Right renal cortex interstitium (tissue), 3 donors: ENCODE data around the gene PSMB7. TPM values are rescaled to one million over a fixed set of nuclear protein-coding genes. Genes with fewer than 3 reads are reported as not detected.

Source experiments
- DNase-seq, 3 donors: peaks; one replicate each; pipeline ENCODE4 v3.0.0-alpha.2; 2013; ENCODE audit warnings: low read depth in 3 of 3, low spot score in 2 of 3
- polyA plus RNA-seq, 3 donors: library from polyadenylated mRNA; unstranded; fragments of 120-200 nt; gene quantifications; one replicate each; pipeline ENCODE4 v1.2.1, GENCODE V29; 2013; ENCODE audit not compliant: insufficient read length in 3 of 3

PSMB7 gene
- polyA plus RNA-seq, 3 donors, result 233 to 239 (median 236) TPM

GRCh38 chr9:124385623-124386022 lies 29.6 kb downstream of the PSMB7 start:
- no peak for DNase-seq

GRCh38 chr9:124384846-124385245 lies 30.4 kb downstream of the PSMB7 start:
- no peak for DNase-seq

GRCh38 chr9:124384210-124384609 lies 31.0 kb downstream of the PSMB7 start:
- DNase-seq, result no peak

DNA sequence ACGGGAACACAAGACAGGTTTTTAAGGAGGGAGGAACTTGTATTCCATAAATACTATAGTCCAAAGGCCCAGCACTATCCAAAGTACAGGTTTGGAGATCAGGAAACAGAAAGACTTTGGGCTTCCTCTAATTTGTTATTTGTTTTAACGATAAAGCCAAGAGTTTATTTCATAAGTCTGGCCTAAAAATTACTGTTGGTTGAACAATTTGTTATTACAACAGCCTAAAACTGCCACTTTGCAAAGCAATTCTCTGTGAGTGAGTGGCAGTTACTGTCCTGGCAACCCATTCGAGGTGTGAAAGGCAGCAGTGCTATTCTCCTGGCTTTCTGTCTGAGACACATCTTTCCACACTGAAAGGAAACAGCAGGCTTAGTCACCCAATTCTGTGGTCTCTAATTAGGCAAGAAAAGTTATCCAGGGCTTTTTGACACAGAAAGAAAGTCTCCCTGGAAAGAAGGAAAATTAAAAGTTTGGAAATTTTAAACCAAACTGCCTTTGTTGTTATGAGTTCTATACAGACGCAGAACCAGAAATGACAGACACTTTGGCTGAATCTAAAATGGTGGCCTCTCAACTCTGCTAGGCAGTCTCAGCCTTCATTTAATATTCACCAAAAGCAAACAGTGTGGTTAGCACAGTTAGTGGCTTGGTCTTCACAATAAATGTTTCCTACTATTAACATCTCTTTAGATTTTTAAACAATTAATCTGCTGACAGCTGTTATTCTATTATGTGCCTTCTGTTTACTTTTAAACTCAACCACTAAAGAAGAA lies 33.9 kb downstream of the PSMB7 start:
- no peak for DNase-seq

GRCh38 chr9:124377551-124378406 lies 37.5 kb downstream of the PSMB7 start:
- no peak for DNase-seq

DNA sequence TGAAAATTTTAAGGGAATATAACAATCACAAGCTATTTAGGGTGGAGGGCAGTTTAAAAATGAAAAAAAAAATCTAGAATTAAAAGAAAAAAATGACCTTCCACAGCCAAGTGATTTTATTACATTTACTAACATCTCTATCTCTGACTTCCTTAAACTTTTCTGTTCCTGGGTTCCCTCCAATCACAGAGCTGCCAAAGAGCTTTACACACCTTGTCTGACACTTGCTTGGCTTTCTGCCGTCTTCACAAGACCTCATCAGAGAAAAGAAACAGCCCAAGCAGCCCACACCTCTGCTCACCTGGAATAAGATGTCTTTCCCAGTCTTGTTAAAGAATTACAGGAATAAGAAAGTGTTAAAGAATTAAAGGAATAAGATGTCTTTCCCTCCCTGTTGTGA lies 38.9 kb downstream of the PSMB7 start:
- no peak for DNase-seq

GRCh38 chr9:124375726-124376125 lies 39.5 kb downstream of the PSMB7 start:
- no peak for DNase-seq

DNA sequence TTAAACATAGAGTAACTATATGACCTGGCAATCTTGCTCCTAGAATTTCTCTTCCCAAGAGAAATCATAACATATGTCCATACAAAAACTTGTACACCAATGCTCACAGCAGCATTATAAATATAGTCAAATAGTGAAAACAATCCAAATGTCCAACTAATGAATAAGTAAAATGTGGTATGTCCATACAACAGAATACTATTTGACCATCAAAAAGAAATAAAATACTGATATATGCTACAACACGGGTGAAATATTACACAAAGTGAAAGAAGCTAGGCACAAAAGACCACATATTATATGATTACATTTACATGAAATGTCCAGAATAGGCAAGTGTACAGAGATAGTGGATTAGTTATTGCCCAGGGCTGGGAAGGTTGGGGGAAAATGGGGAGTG lies 41.4 kb downstream of the PSMB7 start:
- DNase-seq, result no peak

- no peak for DNase-seq
These were observed 41.9 kb downstream of the PSMB7 start for GRCh38 chr9:124373386-124373785.

GRCh38 chr9:124372038-124372437 lies 43.2 kb downstream of the PSMB7 start:
- no peak for DNase-seq

DNA sequence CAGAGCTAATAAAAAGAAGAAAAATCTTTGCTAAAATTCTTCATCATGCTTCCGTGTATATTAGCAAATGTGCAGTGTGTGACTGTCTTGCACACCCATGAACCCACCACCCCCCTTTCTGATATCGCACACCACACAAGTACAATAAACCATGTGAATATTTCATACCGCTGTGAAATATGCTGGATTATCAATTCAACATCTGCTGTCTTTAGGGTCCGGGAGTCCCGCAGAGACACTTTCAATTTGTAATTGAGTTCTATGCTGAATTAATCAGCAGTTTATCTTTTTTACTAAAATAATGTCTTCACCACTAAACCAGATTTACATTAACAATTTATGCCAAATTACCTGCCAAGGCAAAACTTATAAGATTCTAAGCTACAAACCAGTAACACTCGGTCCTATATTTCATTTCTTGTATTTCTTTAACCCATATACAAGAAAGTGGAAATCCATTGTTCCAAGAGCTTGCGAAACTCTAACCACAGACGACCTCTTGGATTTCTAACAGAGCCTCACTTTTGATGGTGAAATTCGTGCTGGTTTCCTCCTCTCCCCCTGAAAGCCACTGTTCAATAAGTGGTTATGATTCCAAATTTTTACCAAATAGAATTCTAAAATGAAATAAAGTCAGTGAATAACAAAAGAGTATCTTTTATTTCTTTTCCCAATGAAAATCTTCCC lies 44.2 kb downstream of the PSMB7 start:
- no peak for DNase-seq

DNA sequence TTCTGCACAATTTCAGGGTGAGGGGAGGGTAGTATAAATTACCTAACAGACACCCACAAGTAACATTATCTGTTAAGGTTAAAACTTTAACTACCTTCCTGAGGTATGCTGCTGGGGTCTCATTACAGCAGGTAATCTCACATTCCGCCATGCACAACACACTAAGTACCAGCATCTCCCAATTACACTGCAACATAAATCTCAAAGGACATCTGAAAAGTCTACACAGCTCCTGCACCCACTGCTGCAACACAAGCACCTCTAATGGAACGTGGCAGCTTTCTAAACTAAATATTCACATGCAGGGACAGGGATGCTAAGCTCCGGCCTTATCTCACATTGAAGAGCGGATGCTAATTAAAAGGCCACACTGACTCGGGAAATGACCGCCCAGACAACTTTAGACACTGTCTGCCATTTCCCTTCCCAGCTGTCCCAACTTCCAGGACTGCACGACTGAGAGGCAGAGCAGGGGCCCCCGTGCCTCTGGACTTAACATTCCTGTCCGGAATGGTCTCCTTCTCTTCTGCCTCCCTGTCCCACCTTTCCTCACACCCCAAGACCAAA lies 45.9 kb downstream of the PSMB7 start:
- no peak for DNase-seq

DNA sequence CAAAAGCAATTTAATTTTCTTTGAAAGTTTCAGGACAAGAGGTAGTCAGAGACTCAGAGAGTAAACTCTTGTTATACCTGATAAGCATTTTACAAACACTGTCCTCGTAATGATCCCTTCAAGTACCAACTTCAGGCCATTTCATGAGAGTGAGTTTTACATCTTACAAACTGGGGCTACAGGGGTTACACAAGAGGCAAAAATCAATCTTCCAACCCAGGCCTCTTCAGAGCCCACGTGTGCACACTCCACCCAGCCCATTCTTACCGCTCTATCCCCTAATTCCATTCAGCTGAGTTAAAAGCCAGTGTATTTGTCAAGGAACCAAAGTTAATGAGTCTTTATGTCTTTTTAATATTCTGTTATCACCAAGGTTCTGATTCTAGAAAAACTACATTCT lies 46.5 kb downstream of the PSMB7 start:
- no peak for DNase-seq

- DNase-seq, result no peak
These were observed 48.6 kb downstream of the PSMB7 start for GRCh38 chr9:124366476-124367220.

DNA sequence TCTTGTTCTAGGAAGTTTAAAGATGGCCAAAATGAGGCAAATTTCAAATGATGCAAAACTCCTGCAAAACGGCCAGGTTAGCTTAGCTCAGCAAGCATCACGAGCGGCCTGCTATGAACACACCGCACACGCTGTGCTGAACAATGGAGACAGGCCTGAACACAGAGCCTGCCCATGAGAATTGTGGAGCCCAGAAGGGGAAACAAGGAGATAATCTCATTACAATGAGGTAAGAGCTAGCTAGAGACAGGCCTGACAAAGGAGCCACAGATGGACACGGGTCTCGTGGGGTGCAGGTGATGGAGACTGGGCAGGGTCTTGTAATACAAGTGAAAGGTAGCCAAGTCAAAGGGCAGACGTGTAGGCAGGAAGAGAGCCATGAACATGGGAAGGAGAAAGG lies 50.2 kb downstream of the PSMB7 start:
- DNase-seq, result no peak

DNA sequence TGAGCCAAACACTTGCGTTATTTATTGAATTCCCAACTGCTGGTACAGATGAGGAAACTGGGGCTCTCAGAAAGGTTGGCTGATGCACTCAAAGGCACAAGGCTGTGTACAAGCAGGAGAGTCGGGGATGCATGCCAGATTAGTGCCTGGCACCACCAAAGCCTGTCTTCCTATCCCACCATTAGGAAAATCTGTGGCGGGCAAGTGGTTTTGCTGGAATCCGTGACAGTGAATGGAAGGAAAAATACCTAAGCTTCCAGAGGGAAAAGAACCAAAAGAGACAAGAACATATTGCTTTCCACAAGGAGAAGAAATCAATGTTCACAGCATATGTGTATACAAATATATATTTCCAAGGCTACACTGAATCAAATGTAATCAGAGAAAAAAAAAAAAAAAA lies 51.1 kb downstream of the PSMB7 start:
- no peak for DNase-seq

DNA sequence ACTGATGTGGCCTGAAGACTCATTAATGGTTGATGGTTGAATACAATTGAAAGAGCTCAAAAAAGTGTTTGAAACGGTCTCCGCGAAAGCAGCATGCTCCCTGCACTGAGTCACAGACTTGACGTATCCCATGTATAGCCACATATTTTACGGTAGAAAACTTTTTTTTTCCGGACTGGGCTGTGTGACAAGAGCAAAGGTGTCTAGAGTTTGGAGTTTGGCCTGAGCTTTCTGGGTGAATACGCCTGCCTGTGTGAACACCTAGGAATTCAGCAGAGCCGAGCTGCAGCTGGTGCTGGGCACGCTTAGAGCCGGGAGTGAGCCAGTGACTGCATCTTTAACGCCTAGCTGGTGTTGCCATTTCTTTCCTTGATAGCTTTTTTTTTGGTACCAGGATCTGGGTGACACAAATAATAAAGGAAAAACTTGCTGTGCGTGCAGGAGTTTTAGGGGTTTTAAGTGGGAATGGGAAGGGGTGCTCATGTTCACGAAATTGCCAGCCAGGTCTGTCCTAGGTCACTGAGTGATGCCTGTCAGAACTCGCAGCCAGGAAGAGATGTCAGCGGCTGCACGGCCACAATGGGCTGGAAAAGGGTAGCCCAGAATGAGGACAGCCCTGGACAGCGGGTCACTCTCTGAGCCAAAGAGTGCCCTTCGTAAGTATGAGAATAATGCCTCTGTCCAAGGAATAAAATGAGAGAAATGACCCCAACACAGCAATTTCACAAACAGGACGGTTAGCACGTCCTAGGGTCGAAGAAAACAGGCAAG lies 51.7 kb downstream of the PSMB7 start:
- no peak for DNase-seq

- DNase-seq, result no peak
These were observed 54.1 kb downstream of the PSMB7 start for GRCh38 chr9:124361128-124361527.

GRCh38 chr9:124359855-124360678 lies 55.2 kb downstream of the PSMB7 start:
- no peak for DNase-seq
